ENCODE measurements around the gene RAPGEF1.

Gene RAPGEF1

GRCh38 chr9:131611586-131612315, 128.1 kb downstream of the RAPGEF1 start:
- no peak overlapping the region for H3K9ac ChIP-seq (ENCODE audit: low read length)
- peaks cover 24% of the 10 kb centered on the region for H3K4me1 ChIP-seq (ENCODE audit: control insufficient read depth, low read depth, low read length)
- H3K27me3 ChIP-seq (ENCODE audit: control insufficient read depth, insufficient read depth, low read length), result no peaks in the 10 kb centered on the region
- H3K9me3 ChIP-seq (ENCODE audit: control insufficient read depth, low read depth, low read length), result no peaks in the 10 kb centered on the region
- H3K27ac ChIP-seq (ENCODE audit: low read length), result no peak overlapping the region
- H3K4me3 ChIP-seq (ENCODE audit: low read length), result no peak overlapping the region
- no peaks in the 10 kb centered on the region for H3K36me3 ChIP-seq (ENCODE audit: control insufficient read depth, low read depth, low read length)

- peaks cover 24% of the 10 kb centered on the region for H3K4me1 ChIP-seq (ENCODE audit: control insufficient read depth, low read depth, low read length)
- no peak overlapping the region for H3K9ac ChIP-seq (ENCODE audit: low read length)
- no peaks in the 10 kb centered on the region for H3K27me3 ChIP-seq (ENCODE audit: control insufficient read depth, insufficient read depth, low read length)
- H3K4me3 ChIP-seq (ENCODE audit: low read length), result no peak overlapping the region
- no peaks in the 10 kb centered on the region for H3K9me3 ChIP-seq (ENCODE audit: control insufficient read depth, low read depth, low read length)
- no peaks in the 10 kb centered on the region for H3K36me3 ChIP-seq (ENCODE audit: control insufficient read depth, low read depth, low read length)
- H3K27ac ChIP-seq (ENCODE audit: low read length), result no peak overlapping the region
Observed at GRCh38 chr9:131610231-131610761, 129.6 kb downstream of the RAPGEF1 start.

- Histone ChIP-seq H3K27ac (ENCODE audit: low read length) (peak overlapping the region; percentile 66), H3K27me3 (ENCODE audit: control insufficient read depth, insufficient read depth, low read length) (no peaks in the 10 kb centered on the region), H3K4me1 (ENCODE audit: control insufficient read depth, low read depth, low read length) (peaks cover 24% of the 10 kb centered on the region), H3K4me3 (ENCODE audit: low read length) (no peak overlapping the region), H3K9me3 (ENCODE audit: control insufficient read depth, low read depth, low read length) (no peaks in the 10 kb centered on the region), H3K9ac (ENCODE audit: low read length) (peak overlapping the region; percentile 50), H3K36me3 (ENCODE audit: control insufficient read depth, low read depth, low read length) (no peaks in the 10 kb centered on the region)
Observed at GRCh38 chr9:131609099-131609830, 130.6 kb downstream of the RAPGEF1 start.

GRCh38 chr9:131608493-131609037, 131.3 kb downstream of the RAPGEF1 start:
- peaks cover 24% of the 10 kb centered on the region for H3K4me1 ChIP-seq (ENCODE audit: control insufficient read depth, low read depth, low read length)
- H3K4me3 ChIP-seq (ENCODE audit: low read length), result no peak overlapping the region
- H3K36me3 ChIP-seq (ENCODE audit: control insufficient read depth, low read depth, low read length), result no peaks in the 10 kb centered on the region
- peak overlapping the region; percentile 50 for H3K9ac ChIP-seq (ENCODE audit: low read length)
- peak overlapping the region; percentile 66 for H3K27ac ChIP-seq (ENCODE audit: low read length)
- H3K27me3 ChIP-seq (ENCODE audit: control insufficient read depth, insufficient read depth, low read length), result no peaks in the 10 kb centered on the region
- H3K9me3 ChIP-seq (ENCODE audit: control insufficient read depth, low read depth, low read length), result no peaks in the 10 kb centered on the region

- Histone ChIP-seq H3K9me3 (ENCODE audit: control insufficient read depth, low read depth, low read length) (no peaks in the 10 kb centered on the region), H3K4me3 (ENCODE audit: low read length) (no peak overlapping the region), H3K36me3 (ENCODE audit: control insufficient read depth, low read depth, low read length) (no peaks in the 10 kb centered on the region), H3K4me1 (ENCODE audit: control insufficient read depth, low read depth, low read length) (peaks cover 24% of the 10 kb centered on the region), H3K9ac (ENCODE audit: low read length) (peak overlapping the region; percentile 50), H3K27me3 (ENCODE audit: control insufficient read depth, insufficient read depth, low read length) (no peaks in the 10 kb centered on the region), H3K27ac (ENCODE audit: low read length) (peak overlapping the region; percentile 64)
Observed at GRCh38 chr9:131607591-131607990, 132.3 kb downstream of the RAPGEF1 start.

GRCh38 chr9:131606896-131607567, 132.8 kb downstream of the RAPGEF1 start:
- Histone ChIP-seq H3K27ac (ENCODE audit: low read length) (no peak overlapping the region), H3K9ac (ENCODE audit: low read length) (no peak overlapping the region), H3K4me3 (ENCODE audit: low read length) (no peak overlapping the region), H3K9me3 (ENCODE audit: control insufficient read depth, low read depth, low read length) (no peaks in the 10 kb centered on the region), H3K36me3 (ENCODE audit: control insufficient read depth, low read depth, low read length) (no peaks in the 10 kb centered on the region), H3K4me1 (ENCODE audit: control insufficient read depth, low read depth, low read length) (peaks cover 24% of the 10 kb centered on the region), H3K27me3 (ENCODE audit: control insufficient read depth, insufficient read depth, low read length) (no peaks in the 10 kb centered on the region)

GRCh38 chr9:131605770-131606590, 133.9 kb downstream of the RAPGEF1 start:
- Histone ChIP-seq H3K36me3 (ENCODE audit: control insufficient read depth, low read depth, low read length) (no peaks in the 10 kb centered on the region), H3K4me3 (ENCODE audit: low read length) (no peak overlapping the region), H3K27ac (ENCODE audit: low read length) (no peak overlapping the region), H3K9ac (ENCODE audit: low read length) (no peak overlapping the region), H3K4me1 (ENCODE audit: control insufficient read depth, low read depth, low read length) (peaks cover 24% of the 10 kb centered on the region), H3K9me3 (ENCODE audit: control insufficient read depth, low read depth, low read length) (no peaks in the 10 kb centered on the region), H3K27me3 (ENCODE audit: control insufficient read depth, insufficient read depth, low read length) (no peaks in the 10 kb centered on the region)

- Histone ChIP-seq H3K4me1 (ENCODE audit: control insufficient read depth, low read depth, low read length) (peaks cover 15% of the 10 kb centered on the region), H3K4me3 (ENCODE audit: low read length) (no peak overlapping the region), H3K36me3 (ENCODE audit: control insufficient read depth, low read depth, low read length) (no peaks in the 10 kb centered on the region), H3K27ac (ENCODE audit: low read length) (no peak overlapping the region), H3K9me3 (ENCODE audit: control insufficient read depth, low read depth, low read length) (no peaks in the 10 kb centered on the region), H3K9ac (ENCODE audit: low read length) (no peak overlapping the region), H3K27me3 (ENCODE audit: control insufficient read depth, insufficient read depth, low read length) (no peaks in the 10 kb centered on the region)
Observed at GRCh38 chr9:131603711-131604439, 136.0 kb downstream of the RAPGEF1 start.

GRCh38 chr9:131603199-131603598, 136.7 kb downstream of the RAPGEF1 start:
- no peak overlapping the region for H3K27ac ChIP-seq (ENCODE audit: low read length)
- H3K4me1 ChIP-seq (ENCODE audit: control insufficient read depth, low read depth, low read length), result peaks cover 10% of the 10 kb centered on the region
- no peaks in the 10 kb centered on the region for H3K9me3 ChIP-seq (ENCODE audit: control insufficient read depth, low read depth, low read length)
- H3K27me3 ChIP-seq (ENCODE audit: control insufficient read depth, insufficient read depth, low read length), result no peaks in the 10 kb centered on the region
- H3K9ac ChIP-seq (ENCODE audit: low read length), result no peak overlapping the region
- no peaks in the 10 kb centered on the region for H3K36me3 ChIP-seq (ENCODE audit: control insufficient read depth, low read depth, low read length)
- no peak overlapping the region for H3K4me3 ChIP-seq (ENCODE audit: low read length)

- Histone ChIP-seq H3K9me3 (ENCODE audit: control insufficient read depth, low read depth, low read length) (no peaks in the 10 kb centered on the region), H3K4me3 (ENCODE audit: low read length) (no peak overlapping the region), H3K27me3 (ENCODE audit: control insufficient read depth, insufficient read depth, low read length) (no peaks in the 10 kb centered on the region), H3K4me1 (ENCODE audit: control insufficient read depth, low read depth, low read length) (no peaks in the 10 kb centered on the region), H3K9ac (ENCODE audit: low read length) (no peak overlapping the region), H3K36me3 (ENCODE audit: control insufficient read depth, low read depth, low read length) (peaks cover 7% of the 10 kb centered on the region), H3K27ac (ENCODE audit: low read length) (no peak overlapping the region)
Observed at GRCh38 chr9:131601683-131602181, 138.1 kb downstream of the RAPGEF1 start.
